Measurements from ENCODE around the gene DCHS1.
A peak's percentile ranks its signal among the peaks of the same experiment; 100 is the strongest.
"Not testable (repeated sequence)": the region's sequence is repeated elsewhere in the genome, so short reads cannot be mapped to it uniquely, and the experiment has no call there.

DCHS1 gene, protein sequence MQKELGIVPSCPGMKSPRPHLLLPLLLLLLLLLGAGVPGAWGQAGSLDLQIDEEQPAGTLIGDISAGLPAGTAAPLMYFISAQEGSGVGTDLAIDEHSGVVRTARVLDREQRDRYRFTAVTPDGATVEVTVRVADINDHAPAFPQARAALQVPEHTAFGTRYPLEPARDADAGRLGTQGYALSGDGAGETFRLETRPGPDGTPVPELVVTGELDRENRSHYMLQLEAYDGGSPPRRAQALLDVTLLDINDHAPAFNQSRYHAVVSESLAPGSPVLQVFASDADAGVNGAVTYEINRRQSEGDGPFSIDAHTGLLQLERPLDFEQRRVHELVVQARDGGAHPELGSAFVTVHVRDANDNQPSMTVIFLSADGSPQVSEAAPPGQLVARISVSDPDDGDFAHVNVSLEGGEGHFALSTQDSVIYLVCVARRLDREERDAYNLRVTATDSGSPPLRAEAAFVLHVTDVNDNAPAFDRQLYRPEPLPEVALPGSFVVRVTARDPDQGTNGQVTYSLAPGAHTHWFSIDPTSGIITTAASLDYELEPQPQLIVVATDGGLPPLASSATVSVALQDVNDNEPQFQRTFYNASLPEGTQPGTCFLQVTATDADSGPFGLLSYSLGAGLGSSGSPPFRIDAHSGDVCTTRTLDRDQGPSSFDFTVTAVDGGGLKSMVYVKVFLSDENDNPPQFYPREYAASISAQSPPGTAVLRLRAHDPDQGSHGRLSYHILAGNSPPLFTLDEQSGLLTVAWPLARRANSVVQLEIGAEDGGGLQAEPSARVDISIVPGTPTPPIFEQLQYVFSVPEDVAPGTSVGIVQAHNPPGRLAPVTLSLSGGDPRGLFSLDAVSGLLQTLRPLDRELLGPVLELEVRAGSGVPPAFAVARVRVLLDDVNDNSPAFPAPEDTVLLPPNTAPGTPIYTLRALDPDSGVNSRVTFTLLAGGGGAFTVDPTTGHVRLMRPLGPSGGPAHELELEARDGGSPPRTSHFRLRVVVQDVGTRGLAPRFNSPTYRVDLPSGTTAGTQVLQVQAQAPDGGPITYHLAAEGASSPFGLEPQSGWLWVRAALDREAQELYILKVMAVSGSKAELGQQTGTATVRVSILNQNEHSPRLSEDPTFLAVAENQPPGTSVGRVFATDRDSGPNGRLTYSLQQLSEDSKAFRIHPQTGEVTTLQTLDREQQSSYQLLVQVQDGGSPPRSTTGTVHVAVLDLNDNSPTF (N-terminal part only)

DNA sequence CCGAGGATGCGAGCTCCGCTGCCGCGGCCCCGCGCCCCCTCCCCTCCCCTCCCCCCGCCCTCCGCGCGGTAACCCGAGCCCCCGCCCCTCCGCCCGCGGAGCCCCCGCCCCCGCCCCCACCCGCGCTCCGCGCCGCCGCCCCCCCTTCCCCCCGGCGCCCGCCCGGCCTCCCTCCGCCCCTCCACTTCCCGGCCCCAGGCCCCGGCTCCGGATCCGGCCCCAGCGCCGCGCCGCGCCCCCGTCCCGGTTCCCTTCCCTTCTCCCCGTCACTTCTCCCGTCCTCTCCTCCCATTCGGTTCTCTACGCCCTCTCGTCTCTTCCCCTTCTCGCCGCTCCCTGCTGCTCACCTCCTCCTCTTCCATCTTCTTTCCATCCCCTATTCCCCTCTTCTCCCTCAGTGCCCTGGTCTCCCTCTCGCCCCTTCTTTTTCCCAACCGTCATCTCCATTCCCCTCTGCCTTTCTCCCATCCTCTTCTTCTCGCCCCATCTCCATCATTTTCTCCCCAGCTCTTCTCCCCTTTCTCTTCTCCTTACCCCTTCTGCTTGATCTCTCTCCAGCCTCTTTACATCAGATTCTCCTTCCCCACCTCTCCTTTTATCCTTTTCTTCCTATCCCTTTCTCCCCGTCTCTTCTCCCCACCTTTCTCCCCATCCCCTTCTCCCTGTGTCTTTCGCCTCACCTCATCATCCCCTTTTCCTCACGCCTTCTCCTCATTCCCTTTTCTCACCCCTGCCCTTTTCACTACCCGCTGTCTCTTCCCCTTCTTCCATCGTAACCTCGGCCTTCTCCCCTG, at the start of gene DCHS1:
Gene DCHS1, minus strand, starts transcription at position 20 of the 794 bp plus-strand sequence. CDS start 14,196 bp downstream, outside the sequence.
- no peak for DNase-seq

DNA sequence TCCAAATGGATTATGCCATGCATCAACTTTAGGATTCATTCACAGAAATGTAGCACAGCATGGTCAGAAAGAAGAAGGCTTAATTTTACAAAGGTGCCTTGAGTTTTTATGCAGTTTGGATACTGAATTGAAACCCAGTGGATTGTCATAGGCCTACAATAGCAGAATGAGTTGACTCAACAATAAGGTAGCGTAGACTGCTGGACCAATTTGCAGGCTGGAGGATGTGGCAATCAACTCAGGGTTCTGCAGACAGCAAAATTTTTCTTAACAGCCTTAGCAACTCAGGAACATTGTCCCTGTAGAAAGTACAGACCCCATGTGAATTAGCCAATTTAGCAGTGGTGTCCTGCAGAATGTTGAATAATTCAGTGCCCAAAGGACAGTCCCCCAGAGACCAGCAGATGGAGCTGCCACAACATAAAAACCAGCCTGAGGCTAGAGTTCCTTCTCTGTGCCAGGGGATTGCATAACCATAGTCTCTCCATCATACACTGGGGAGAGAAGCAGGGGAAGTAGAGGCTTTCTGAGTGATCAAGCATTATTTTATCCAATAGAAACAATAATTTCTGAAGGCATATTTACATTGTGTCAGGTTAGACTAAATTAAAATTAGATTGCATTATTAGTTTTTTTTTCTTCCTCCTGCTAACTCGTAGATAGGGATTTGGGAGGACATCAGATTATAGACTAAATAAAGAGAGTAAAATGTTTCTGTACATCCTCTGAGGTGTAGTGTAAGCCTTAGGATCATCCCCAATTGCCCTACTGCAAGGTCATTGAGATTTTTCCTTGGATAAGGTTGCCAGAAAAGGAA, 47.8 kb upstream of the DCHS1 start:
- DNase-seq: peak; percentile 48

DNA sequence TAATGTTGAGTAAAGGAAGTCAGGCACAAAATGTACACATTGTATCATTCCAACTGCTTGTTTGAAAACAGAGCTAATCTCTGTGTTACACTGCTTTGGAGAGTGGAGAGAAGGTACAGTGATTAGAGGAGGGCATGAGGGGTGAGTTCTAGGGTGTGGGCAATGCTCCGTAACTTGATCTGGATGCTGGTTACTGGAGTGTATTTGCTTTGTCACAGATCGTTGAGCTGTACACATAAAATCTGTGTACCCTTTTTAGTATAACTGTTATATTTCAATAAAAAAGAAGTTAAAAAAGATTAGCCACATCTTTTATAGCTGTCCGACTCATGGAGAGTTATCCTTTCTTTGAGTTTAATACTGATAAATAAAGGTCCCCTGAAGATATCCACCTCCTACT, 46.3 kb upstream of the DCHS1 start:
- not testable (repeated sequence) for DNase-seq

- no peak for DNase-seq
Observed at GRCh38 chr11:6695377-6695776, 39.8 kb upstream of the DCHS1 start.

DNA sequence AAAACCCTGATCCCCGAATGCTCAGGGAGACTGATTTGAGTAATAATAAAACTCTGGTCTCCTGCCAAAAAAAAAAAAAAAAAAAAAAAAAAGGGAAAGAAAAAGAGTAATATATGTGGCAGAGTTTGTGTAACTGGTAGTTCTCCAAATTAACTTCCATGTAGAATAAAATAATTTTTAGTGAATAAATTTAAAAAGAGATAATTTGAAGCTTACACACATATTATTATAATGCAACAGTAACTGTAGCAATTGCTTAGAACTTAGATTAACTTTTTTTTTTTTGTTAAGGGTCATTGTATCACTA, 38.6 kb upstream of the DCHS1 start:
- DNase-seq: no peak

GRCh38 chr11:6693342-6694228, 38.0 kb upstream of the DCHS1 start:
- no peak for DNase-seq

DNA sequence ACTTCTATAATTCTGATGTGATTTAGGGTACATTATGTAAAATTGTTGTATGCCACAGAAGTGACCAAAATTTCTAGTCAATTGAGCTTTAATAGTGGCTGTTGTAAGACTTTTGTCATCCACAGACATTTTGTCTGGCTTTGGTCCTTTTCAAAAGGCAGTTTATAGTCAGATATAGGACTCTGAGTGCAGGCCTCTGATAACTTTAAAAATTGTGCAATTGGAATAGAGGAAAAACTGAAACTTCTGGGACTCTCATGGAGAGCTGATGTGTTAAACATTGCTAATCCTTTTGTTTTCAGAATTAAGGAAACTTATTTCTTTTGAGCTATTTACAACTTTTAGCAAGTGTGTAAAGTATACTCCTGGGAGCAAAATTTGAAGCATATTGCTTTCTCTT, 36.5 kb upstream of the DCHS1 start:
- no peak for DNase-seq

- DNase-seq: not testable (repeated sequence)
Observed at GRCh38 chr11:6690431-6691132, 35.0 kb upstream of the DCHS1 start.

DNA sequence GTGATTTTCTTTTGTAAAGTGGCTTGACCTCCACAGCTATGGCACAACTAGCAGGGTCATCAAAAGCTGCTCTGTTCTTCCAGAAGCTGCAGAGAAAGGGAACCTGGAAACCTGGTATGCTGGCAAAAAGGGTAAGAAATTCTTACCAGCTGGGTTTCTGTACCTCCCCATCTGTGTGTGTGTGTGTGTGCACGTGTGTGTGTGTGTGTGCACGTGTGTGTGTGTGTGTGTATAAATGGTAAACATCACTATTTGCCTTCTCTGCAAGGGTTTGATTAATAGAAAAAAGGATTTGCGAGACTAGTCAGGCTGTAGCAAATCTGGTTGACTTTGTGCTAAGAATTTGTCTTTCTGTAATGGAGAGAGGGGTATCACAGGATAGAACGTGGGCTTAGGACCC, 32.3 kb upstream of the DCHS1 start:
- no peak for DNase-seq

- no peak for DNase-seq
Observed at GRCh38 chr11:6686006-6686405, 30.4 kb upstream of the DCHS1 start.

DNA sequence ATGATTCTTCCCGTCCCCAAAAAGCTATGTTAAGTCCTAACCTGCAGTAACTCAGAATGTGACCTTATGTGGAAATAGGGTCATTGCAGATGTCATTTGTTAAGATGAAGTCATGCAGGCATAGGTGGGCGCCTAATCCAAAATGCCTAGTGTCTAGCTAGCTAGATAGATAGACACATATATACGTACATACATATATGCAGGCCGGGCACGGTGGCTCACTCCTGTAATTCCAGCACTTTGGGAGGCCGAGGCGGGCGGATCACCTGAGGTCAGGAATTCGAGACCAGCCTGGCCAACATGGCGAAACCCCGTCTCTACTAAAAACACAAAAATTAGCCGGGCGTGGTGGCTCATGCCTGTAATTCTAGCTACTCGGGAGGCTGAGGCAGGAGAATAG, 28.5 kb upstream of the DCHS1 start:
- not testable (repeated sequence) for DNase-seq

DNA sequence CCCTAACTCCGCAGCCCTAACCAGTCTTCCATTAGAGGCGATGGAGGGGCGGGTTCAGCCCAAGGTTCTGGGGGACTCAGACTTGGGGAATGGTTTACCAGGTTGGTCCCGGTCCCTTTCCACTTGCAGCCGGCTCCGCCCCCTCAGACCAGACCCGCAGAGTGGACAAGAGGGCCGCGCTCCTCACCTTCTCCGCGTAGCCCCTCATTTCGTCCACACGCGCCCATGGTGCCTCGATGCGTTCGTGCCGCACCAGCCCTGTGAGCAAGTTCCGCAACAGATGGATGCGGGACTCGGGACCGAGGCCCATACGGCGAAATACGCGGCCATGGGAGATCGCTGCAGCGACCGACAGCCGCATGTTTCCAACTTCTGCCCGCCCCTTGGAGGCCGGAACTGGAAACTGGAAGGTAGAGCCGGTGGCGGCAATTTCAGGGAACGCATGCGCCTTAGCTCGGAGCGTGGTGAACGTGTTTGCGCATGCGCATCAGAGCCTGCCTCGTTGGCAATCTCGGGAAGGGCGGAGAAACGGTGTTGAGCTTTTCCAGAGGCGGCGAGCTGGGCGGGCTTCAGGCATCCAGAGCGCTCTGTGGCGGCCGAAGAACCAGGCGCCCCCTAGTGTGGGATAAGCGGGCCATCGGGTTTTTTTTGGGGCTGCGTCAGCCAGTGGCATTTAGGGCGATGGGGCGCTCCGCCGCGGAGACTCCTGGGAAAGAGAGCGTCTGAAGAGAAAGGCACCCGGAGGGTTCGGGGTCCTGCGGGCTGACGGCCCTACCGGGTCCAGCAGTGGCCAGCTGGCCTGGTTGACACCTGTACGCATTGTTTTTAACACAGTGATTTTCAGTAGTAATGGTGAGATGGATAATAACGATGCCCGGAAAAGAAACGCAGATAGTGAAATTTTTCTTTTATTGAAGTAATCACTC, 27.6 kb upstream of the DCHS1 start, which contains the start of gene MRPL17:
Gene MRPL17, minus strand, starts transcription at position 405 of the 926 bp plus-strand sequence. Its CDS starts 44 bp downstream, at position 361.
- DNase-seq: peak; percentile 89

GRCh38 chr11:6682591-6682935, 27.0 kb upstream of the DCHS1 start:
- no peak for DNase-seq

DNA sequence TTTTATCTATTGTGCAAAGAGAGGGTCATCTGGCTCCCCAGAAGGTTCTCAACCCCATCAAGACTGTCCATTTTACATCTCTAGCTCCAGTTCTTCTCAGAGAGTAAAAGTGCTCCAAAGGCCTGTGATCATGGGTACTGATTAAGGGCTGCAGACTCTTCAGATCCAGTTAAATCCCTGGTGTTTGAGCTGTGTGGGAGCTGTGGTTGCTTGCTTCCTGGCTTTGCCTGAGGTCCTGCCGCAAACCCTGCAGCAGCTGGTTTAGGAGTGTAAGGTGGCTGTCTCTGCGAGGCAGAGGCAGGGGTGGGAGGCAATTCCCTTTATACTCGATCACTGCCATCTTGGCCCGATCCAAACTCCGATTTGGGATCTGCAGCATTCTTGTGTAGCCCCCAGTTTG, 26.3 kb upstream of the DCHS1 start:
- DNase-seq: no peak

GRCh38 chr11:6681505-6681904, 25.9 kb upstream of the DCHS1 start:
- DNase-seq: no peak

DNA sequence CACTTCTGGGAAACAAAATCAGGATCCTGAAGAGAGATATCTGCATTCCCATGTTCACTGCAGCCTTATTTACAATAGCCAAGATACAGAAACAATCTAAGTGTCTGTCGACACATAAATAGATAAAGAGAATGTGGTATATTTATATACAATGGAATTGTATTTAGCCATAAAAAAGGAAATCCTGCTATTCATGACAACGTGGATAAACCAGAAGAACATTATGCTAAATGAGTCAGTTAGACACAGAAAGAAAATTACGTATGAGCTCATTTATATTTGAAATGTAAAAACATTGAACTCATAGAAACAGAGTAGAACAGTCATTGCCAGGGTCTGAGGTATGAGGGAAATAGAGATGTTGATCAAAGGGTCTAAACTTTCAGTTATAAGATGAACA, 21.4 kb upstream of the DCHS1 start:
- DNase-seq: no peak

GRCh38 chr11:6674862-6675261, 19.3 kb upstream of the DCHS1 start:
- DNase-seq: no peak

GRCh38 chr11:6674219-6674597, 18.6 kb upstream of the DCHS1 start:
- no peak for DNase-seq
